ENCODE results near the gene TRPM1.

TRPM1 gene

DNA sequence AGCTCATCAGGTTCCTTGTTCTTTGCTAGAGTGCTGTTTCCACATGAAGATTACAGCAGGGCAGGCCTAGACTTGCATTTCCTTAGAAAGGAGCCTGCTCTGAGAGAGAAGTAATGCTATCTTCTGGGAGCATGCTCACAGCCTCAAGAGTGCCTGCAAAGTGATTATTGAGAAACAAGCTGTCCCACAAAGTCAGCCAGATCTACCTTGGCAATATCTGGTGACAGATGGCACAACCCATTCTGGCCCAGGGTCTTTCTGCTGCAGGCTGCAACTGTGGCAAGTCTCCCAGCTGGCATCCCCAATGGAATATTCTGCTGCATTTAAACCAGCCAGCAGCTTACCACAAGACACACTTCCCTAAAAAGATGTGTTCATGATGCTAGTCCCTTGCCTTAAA lies 139.4 kb downstream of the TRPM1 start:
- no peak for DNase-seq

DNA sequence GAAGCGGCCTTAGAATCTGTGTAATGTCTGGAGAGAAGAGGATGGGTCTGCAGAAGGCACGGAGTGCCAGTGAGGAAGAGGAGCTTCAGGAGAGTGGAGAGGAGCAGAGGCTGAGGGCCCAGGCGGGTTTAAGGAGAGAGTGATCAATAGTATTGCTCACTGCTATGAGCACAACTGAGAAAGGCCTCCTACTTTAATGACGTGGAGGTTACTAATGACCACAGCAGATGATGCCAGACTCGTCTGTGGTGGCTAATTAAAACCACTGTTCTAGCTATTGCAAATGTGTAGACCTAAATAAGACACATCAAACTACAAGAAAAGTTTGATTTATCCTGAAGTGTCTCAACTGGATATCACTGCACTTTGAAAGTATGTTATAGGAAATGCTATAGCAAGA lies 143.3 kb downstream of the TRPM1 start:
- no peak for DNase-seq

DNA sequence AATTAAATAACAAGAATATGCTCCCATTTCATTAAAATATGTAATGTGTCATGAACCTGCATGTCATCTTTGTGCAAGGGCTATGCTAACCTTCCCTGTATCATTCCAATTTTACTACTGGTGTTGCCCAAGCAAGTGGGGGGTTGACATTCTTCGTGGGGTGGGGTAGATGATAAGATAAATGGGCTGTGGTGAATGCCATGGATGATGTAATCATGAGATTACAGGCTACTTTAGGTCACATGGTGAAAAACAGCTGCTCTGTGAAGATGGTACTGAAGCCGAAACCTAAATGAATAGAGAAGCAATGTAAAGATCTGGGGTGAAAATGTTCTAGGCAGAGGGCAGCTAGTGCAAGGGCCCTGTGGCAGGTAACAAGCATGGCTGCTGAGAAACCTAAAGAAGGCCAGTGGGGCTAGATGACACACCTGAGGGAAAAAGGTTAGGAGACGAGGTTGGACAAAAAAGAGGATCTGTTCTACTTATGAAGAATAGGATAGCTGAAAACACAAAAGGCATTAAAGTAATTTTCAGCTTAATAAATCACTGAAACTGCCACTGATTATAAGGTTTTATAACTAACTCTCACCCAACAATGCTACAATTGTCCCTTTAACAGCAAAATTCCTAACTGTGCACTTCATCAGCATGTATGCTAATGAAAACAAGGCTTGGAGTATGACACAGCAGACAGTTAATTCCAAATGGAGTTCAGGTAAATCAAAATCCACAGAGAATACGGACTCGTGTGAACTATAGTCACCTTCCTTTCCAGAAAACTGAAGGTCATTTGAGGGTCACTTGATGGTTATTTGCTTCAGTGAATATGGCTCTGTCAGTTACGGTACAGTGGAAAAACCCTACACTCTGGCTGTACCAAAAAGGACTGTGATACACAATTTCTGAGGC lies 145.1 kb downstream of the TRPM1 start:
- DNase-seq, result no peak

DNA sequence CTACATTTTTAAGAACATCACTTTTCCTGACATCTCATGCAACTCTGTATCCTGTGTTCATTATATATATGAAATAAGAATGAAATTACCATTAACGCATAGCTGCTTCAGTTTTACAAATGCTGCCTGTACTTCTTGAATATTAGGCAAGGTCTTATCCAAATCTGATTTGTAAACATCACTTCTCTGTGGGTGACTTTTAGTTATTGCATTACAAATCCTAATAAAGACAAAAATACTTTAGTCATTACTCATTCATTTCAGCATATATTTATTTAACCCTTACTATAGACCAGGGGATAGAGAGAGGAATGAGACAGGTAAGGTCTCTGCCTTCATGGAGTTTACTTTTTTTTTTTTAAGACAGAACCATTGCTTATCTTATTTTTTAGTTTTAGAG lies 146.9 kb downstream of the TRPM1 start:
- no peak for DNase-seq

DNA sequence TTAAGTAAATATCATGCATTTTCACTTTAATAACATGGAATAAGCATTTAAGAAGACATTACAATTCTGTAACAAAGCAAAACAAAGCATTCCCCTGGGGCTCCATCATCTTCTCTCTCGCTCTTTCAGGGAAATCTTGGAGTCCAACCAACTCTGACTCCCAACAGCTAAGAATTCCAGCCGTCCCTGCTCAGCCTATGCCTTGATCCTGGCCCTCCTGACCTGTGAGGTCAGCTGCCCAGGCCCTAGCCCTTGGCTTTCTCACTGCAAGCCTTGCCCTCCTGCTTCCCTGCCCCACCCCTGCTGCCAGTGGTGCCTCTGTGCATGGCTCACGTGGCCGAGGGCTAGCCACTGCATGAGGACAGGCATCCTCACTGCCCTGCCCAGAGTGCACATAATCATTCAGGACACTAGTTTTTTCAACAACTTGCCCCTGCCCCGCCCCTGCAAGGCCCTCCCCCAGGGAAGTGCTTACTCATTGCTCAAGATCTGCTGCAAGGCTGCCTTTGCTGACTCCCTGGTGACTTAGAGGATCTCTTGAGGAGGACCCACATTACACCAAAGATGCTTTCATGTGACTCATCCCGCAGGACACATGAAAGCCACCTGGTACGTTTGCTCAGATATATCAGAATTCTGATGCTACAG lies 147.7 kb downstream of the TRPM1 start:
- no peak for DNase-seq

DNA sequence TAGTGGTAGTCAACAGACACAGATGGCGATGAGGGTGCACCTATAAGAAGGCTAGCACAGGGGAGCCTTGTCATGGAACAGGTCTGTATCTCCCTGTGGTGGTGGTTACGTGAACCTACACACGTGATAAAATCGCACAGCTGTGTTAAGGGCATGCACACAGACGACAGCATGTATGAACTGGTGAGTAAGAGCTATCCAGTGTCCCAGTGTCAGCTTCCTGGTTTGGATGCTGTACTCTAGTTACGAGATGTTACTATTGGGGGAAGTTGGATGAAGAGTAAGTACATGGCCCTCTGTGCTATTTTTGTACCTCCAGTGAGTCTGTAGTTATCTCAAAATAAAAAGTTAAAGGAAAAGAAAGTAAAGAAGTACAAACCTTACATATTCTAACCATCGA lies 148.3 kb downstream of the TRPM1 start:
- DNase-seq, result no peak

Measured in T-helper 9 cell (primary cell).